SK-N-MC (cell line): ENCODE results near the gene ZNF219.

ENCODE experiments used
- DNase-seq: peaks from one replicate; pipeline ENCODE4 v3.0.0-alpha.2; 2011; ENCODE audit warnings: low read depth, low spot score
- H3K27ac ChIP-seq: fragments of 200-600 bp; sonication (generic); 2 replicates; pipeline ENCODE4 v1.5.1; 2016; ENCODE audit warnings: mixed run types
- H3K36me3 ChIP-seq: fragments of 200-600 bp; sonication (generic); 2 replicates; pipeline ENCODE4 v1.6.1; 2017; ENCODE audit warnings: antibody characterized with exemption, low read length, mixed read lengths; ENCODE audit not compliant: insufficient read depth
- H3K4me3 ChIP-seq: fragments of 200-600 bp; sonication (generic); 2 replicates; pipeline ENCODE4 v1.5.1; 2016
- H3K9ac ChIP-seq: fragments of 200-600 bp; sonication (generic); 2 replicates; pipeline ENCODE4 v1.8.0; 2017; ENCODE audit warnings: mixed run types, mixed read lengths; ENCODE audit not compliant: insufficient read length
- H3K9me3 ChIP-seq: fragments of 200-600 bp; sonication (generic); 2 replicates; pipeline ENCODE4 v1.6.1; 2017; ENCODE audit warnings: low read depth, mild to moderate bottlenecking, antibody characterized with exemption, low read length, moderate library complexity, mixed read lengths
- EZH2 ChIP-seq: fragments of 200-600 bp; sonication (generic); IDR thresholded peaks from one replicate; pipeline ENCODE4 v1.6.1; 2017; ENCODE audit warnings: antibody characterized with exemption
- FOXP2 ChIP-seq: optimal IDR thresholded peaks from 2 replicates; pipeline ENCODE3; 2011; ENCODE audit warnings: mild to moderate bottlenecking, moderate library complexity; ENCODE audit not compliant: insufficient read depth; ENCODE audit errors: extremely low read length, control extremely low read depth
- POLR2AphosphoS5 ChIP-seq: IDR thresholded peaks from 2 replicates; pipeline ENCODE4 v1.6.1; 2012; ENCODE audit warnings: mild to moderate bottlenecking, low read depth, low read length, borderline replicate concordance

Gene ZNF219

DNA sequence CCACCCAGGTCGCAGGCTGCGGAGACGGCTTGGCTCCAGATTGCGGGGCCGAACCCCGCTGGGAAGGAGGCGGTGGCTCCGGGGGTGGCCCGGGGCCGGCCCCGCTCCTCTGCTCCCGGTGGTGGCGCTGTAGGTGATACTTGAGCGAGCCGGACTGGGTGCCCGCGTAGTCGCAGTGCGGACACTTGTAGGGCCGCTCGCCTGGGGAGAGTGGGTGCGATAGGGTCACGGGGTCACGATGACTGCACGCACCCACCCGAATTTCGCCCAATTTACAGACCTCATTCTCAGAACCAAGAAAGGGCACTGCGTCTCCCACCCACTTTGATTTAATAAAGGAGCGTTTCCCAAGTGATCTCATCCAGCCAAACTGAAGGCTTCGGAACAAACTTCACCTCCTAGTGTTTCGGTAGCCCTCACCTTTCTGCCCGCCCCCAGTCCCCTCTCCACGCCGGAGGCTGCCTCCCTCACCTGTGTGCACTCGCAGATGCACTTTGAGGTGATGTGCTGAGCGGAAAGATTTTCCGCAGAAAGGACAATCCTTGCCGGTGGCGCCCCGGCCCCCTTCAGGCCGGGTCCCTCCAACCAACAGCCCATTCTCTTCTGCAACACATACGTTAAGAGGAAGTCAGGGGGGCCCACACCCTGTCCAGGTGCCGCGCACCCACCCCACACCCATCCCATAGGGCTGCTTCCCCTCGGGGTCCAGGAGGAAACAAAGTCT lies 7.4 kb downstream of the ZNF219 start:
- H3K4me3 ChIP-seq = no peak overlapping the region
- no peak for DNase-seq
- H3K9ac ChIP-seq = no peak overlapping the region
- no peak overlapping the region for H3K27ac ChIP-seq
- TF ChIP-seq EZH2 = no peak
- no peak for TF ChIP-seq POLR2AphosphoS5
- TF ChIP-seq FOXP2 = no peak
- peaks cover 55% of the 10 kb centered on the region for H3K36me3 ChIP-seq
- H3K9me3 ChIP-seq = no peaks in the 10 kb centered on the region

DNA sequence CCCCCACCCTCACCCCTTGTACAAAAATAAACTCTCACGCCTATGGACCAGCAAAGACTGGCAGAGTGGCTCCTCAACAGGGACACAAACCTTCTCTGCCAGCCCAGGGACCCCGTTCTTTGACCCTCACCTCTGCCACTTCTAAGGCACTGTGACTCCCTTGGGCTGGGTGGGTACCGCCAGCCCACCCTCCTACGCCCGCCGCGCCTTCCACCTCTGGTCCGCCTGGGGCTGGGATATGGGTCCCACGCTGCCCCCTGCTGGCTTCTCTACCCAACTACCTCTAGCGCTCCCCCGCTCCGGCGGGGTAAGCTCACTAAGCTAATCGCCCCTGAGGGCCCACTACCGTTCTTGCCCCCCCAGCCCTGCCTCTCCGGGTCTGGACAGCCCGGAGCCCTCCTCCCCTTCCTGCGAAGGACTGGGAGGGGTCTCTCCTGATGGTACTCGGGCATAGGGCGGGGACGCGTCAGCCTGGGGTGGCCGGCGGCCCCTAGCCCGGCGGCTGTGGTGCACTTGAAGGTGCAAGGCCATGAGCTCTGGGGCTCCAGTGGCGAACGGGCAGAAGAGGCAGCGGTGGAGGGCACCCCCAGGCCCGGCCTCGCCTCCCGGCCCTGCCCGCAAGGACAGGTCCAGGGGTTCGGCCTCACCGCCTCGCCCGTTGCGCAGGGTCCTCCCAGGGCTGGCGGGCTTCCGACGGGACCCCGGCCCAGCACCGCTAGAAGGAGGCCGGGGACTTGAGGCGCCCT lies 8.1 kb downstream of the ZNF219 start:
- Histone ChIP-seq H3K9me3 (no peaks in the 10 kb centered on the region), H3K4me3 (no peak overlapping the region), H3K36me3 (peaks cover 63% of the 10 kb centered on the region), H3K27ac (no peak overlapping the region), H3K9ac (no peak overlapping the region)
- no peak for DNase-seq
- TF ChIP-seq FOXP2 (no peak), EZH2 (no peak), POLR2AphosphoS5 (no peak)

DNA sequence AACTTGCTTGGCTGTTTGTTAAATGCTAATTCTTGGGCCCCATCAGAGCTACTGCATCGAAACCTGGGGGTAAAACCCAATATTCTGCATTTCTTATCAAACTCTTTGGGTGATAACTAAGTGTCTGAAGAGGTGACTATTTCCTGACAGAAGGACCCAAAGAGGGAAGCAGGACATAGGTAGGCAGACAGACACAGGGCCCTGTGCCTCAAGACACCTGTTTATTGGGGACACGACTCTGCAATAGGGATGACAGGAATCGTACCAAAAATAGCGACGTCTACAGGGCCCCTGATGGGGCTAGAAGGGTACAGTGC lies 8.6 kb downstream of the ZNF219 start:
- H3K9me3 ChIP-seq = no peaks in the 10 kb centered on the region
- DNase-seq = no peak
- H3K9ac ChIP-seq = no peak overlapping the region
- TF ChIP-seq FOXP2 (no peak), EZH2 (no peak), POLR2AphosphoS5 (no peak)
- peaks cover 67% of the 10 kb centered on the region for H3K36me3 ChIP-seq
- H3K27ac ChIP-seq = peak overlapping the region; percentile 51; the same call in 1 of the 2 replicates
- no peak overlapping the region for H3K4me3 ChIP-seq

DNA sequence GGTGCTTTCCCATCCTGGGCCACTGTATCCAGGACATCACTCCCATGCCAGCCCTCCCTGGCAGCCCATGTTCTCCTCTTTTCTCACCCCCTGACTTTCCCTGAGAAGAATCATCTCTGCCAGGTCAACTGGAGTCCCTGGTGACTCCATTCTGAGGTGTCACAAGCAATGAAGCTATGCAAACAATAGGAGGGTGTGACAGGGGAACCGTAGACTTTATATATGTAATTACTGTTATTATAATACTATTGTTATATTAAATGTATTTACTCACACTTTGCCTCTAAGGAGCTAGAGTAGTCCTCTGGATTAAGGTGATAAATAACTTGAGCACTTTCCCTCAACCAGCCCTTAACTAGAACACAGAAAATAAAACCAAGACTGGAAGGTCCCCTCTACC lies 9.2 kb downstream of the ZNF219 start:
- no peak overlapping the region for H3K9ac ChIP-seq
- peaks cover 73% of the 10 kb centered on the region for H3K36me3 ChIP-seq
- peak overlapping the region; percentile 51; the same call in 1 of the 2 replicates for H3K27ac ChIP-seq
- H3K9me3 ChIP-seq = no peaks in the 10 kb centered on the region
- TF ChIP-seq POLR2AphosphoS5 (no peak), FOXP2 (no peak), EZH2 (no peak)
- no peak overlapping the region for H3K4me3 ChIP-seq
- no peak for DNase-seq

DNA sequence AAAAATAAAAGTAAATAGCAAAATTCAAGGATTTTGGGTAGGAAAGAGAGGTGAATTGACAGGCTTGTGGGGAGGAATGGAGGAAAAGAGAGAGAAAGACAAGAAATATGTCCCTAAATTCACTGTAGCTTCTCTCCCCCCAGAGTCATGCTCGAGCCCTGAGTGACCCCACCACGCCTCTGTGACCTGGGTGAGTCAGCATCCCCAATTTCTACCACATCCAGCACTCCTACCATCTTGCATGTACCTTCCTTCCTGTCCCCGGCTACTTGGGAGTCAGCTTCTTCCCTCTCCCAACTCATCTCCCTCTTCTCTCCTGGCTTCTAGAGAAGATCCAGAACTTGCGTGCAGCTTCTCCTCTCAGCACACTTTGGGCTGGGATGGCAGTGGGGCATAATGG lies 9.8 kb downstream of the ZNF219 start:
- H3K4me3 ChIP-seq = no peak overlapping the region
- no peaks in the 10 kb centered on the region for H3K9me3 ChIP-seq
- TF ChIP-seq POLR2AphosphoS5 = no peak
- TF ChIP-seq EZH2 = no peak
- TF ChIP-seq FOXP2 = no peak
- no peak overlapping the region for H3K9ac ChIP-seq
- no peak for DNase-seq
- H3K36me3 ChIP-seq = peaks cover 77% of the 10 kb centered on the region
- H3K27ac ChIP-seq = no peak overlapping the region

DNA sequence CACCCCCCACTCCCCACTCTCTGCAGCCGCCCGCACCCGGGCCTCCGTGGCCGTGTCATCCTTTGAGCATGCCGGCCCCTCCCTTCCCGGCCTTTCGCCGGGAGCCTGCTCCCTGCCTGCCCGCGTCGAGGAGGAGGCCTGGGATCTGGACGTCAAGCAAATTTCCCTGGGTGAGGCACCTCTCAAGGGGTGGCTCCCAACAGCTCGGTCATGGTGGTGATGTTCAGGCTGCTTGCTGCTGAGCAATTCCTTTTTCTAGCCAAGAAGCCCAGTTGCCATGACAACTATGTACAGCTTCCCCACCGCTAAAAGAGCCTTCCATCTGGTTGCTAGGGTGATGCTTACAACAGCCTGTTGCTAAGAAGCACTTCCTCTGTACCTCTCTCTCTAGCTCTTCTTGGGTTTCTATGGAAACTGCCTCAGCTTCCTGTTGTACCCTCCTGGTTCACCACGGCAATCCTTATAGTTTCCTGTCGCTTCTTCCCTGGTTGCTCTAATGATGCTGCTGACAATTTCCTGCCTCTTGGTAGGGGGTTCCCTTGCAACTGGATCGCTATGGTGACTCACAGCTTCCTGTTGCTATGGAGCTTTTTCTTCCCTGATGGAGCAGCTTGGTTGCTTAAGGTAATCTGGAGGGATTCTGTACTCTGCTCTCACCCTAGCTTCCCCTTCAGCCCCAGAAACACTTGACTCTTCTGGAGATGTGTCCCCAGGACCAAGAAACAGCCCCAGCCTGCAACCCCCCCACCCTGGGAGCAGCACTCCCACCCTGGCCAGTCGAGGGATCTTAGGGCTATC lies 11.0 kb downstream of the ZNF219 start:
- Histone ChIP-seq H3K9ac (no peak overlapping the region), H3K9me3 (no peaks in the 10 kb centered on the region), H3K4me3 (no peak overlapping the region), H3K27ac (no peak overlapping the region), H3K36me3 (peaks cover 75% of the 10 kb centered on the region)
- DNase-seq = peak; percentile 75
- TF ChIP-seq FOXP2 (no peak), EZH2 (no peak), POLR2AphosphoS5 (no peak)

DNA sequence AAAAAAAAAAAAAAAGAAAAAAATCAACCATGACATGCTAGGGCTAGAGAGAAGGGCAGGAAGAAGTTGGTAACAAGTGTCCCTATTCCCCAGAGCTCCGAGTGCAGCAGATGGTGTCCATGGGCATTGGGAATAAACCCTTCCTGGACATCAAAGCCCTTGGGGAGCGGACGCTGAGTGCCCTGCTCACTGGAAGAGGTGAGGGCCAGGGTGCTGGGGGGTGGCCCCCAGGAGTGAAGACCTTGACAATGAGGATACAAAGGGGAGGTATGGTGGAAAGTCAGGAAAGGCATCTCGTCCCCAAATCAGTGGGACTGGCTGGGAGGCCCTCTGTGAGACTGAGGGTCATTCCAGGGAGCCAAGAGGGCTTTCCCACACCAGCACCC lies 11.6 kb downstream of the ZNF219 start:
- Histone ChIP-seq H3K36me3 (peaks cover 74% of the 10 kb centered on the region), H3K9ac (no peak overlapping the region), H3K4me3 (no peak overlapping the region), H3K27ac (no peak overlapping the region), H3K9me3 (no peaks in the 10 kb centered on the region)
- TF ChIP-seq FOXP2 (no peak), EZH2 (no peak), POLR2AphosphoS5 (no peak)
- DNase-seq = no peak
